Neural crest cell (in vitro differentiated cells): ENCODE results near the gene CLEC17A. TPM values are rescaled to one million over a fixed set of nuclear protein-coding genes. Genes with fewer than 3 reads are reported as not detected.
"Not testable (repeated sequence)": the region's sequence is repeated elsewhere in the genome, so short reads cannot be mapped to it uniquely, and the experiment has no call there.

Experiments used
- DNase-seq: peaks from one replicate; pipeline ENCODE4 v3.0.0; 2021; ENCODE audit warnings: low read depth, mixed read lengths, low spot score
- H3K27ac Mint-ChIP-seq: one replicate; pipeline ENCODE4 v1.8.0; 2021; ENCODE audit warnings: mild to moderate bottlenecking, mixed read lengths; ENCODE audit not compliant: unreplicated experiment
- H3K27me3 Mint-ChIP-seq: 2 replicates; pipeline ENCODE4 v1.8.0; 2021; ENCODE audit warnings: low read depth, mild to moderate bottlenecking, mixed read lengths
- H3K36me3 Mint-ChIP-seq: 2 replicates; pipeline ENCODE4 v1.8.0; 2021; ENCODE audit warnings: low read depth, mild to moderate bottlenecking, mixed read lengths
- H3K4me1 Mint-ChIP-seq: 2 replicates; pipeline ENCODE4 v1.8.0; 2021; ENCODE audit warnings: mixed read lengths
- H3K4me3 Mint-ChIP-seq: one replicate; pipeline ENCODE4 v1.8.0; 2021; ENCODE audit warnings: mild to moderate bottlenecking, mixed read lengths
- H3K9me3 Mint-ChIP-seq: 2 replicates; pipeline ENCODE4 v1.8.0; 2021; ENCODE audit warnings: mixed read lengths
- total RNA-seq: library from RNA; stranded (reverse); gene quantifications from 2 replicates; pipeline ENCODE4 v1.2.1, GENCODE V29; 2021
- TF ChIP-seq, protein P1 (sequence below): fragments of 200-600 bp; sonication (generic); conservative IDR thresholded peaks from 2 replicates; pipeline ENCODE4 v1.5.0; 2021; ENCODE audit warnings: antibody characterized with exemption, mild to moderate bottlenecking

The CLEC17A gene
- total RNA-seq, 1 donor from 2014 or later: not detected

DNA sequence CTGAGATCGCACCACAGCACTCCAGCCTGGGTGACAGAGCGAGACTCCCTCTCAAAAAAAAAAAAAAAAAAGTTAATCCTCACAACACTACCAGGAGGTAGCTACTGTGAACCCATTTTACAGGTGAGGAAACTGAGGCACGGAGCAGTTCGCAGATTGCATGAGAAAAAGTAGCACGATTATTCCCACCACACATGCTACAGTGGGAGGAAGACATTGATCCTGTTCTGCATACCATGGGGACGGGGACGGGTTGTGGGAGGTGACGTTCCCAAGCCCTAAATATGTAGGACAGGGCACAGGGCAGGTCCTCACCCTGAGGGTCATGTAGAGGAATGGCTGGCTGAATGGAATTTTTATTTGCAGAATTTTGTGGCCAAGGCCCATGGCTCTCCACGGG, 23.7 kb downstream of the CLEC17A start:
- Mint-ChIP-seq H3K27ac (no peak overlapping the region), H3K9me3 (peaks cover 3% of the 10 kb centered on the region), H3K27me3 (peaks cover 39% of the 10 kb centered on the region), H3K4me3 (no peak overlapping the region), H3K36me3 (no peaks in the 10 kb centered on the region), H3K4me1 (no peaks in the 10 kb centered on the region)
- DNase-seq: no peak
- TF ChIP-seq, protein P1, sequence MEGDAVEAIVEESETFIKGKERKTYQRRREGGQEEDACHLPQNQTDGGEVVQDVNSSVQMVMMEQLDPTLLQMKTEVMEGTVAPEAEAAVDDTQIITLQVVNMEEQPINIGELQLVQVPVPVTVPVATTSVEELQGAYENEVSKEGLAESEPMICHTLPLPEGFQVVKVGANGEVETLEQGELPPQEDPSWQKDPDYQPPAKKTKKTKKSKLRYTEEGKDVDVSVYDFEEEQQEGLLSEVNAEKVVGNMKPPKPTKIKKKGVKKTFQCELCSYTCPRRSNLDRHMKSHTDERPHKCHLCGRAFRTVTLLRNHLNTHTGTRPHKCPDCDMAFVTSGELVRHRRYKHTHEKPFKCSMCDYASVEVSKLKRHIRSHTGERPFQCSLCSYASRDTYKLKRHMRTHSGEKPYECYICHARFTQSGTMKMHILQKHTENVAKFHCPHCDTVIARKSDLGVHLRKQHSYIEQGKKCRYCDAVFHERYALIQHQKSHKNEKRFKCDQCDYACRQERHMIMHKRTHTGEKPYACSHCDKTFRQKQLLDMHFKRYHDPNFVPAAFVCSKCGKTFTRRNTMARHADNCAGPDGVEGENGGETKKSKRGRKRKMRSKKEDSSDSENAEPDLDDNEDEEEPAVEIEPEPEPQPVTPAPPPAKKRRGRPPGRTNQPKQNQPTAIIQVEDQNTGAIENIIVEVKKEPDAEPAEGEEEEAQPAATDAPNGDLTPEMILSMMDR: no peak

DNA sequence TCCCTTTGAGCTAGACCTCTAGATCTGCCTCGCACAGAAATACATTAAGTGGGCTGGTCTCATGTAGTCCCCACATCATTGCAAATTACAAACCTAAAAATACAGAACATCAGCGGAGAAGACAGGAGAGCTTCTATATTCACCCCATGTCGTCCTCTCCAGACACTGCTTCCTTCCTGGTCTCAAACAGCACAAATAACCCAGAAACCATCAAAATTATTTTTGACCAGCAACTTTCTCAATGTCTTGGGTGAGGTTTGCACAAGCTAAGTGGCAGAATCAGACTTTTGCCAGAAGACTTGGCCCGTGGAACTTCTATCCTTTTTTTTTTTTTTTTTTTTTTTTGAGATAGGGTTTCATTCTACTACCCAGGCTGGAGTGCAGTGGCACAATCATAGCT, 28.2 kb downstream of the CLEC17A start:
- TF ChIP-seq, protein P1: no peak
- Mint-ChIP-seq H3K27me3 (peaks cover 28% of the 10 kb centered on the region), H3K27ac (no peak overlapping the region), H3K4me3 (no peak overlapping the region), H3K36me3 (no peaks in the 10 kb centered on the region), H3K9me3 (peaks cover 3% of the 10 kb centered on the region), H3K4me1 (no peaks in the 10 kb centered on the region)
- DNase-seq: no peak

DNA sequence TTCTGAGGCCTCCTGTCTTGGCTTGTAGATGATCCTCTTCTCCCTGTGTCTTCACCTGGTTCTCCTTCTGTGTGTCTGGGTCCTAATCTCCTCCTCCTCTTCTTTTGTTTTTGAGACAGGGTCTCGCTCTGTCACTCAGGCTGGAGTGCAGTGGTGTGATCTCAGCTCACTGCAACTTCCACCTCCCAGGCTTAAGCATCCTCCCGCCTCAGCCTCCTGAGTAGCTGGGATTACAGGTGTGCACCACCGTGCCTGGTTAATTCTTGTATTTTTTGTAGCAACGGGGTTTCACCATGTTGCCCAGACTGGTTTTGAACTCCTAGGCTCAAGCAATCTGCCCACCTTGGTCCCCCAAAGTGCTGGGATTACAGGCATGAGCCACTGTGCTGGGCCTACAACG, 29.4 kb downstream of the CLEC17A start:
- H3K9me3 Mint-ChIP-seq: not testable (repeated sequence)

DNA sequence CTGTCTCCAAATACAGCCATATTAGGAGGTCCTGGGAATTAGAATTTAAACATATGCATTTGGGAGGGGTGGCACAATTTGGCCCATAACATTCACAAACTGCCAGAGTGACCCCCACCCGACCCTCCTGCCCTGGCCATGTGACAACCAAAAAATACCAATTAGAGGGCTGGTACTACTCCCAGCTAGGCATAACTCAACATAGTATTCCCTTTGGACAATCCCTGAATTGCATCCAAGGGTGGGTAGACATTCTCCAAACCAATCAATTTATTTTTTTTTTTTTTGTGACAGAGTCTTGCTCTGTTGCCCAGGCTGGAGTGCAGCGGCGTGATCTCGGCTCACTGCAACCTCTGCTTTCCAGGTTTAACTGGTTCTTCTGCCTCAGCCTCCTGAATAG, 29.8 kb downstream of the CLEC17A start:
- TF ChIP-seq, protein P1: no peak
- Mint-ChIP-seq H3K27me3 (peaks cover 31% of the 10 kb centered on the region), H3K4me1 (no peaks in the 10 kb centered on the region), H3K9me3 (peaks cover 8% of the 10 kb centered on the region), H3K4me3 (no peak overlapping the region), H3K36me3 (peaks cover 2% of the 10 kb centered on the region), H3K27ac (no peak overlapping the region)
- no peak for DNase-seq

More for the DNA sequence above, 29.4 kb downstream of the CLEC17A start:
- H3K4me1 Mint-ChIP-seq, H3K27ac Mint-ChIP-seq, DNase-seq, H3K36me3 Mint-ChIP-seq, H3K4me3 Mint-ChIP-seq: not testable (repeated sequence)
- peaks cover 31% of the 10 kb centered on the region for H3K27me3 Mint-ChIP-seq

DNA sequence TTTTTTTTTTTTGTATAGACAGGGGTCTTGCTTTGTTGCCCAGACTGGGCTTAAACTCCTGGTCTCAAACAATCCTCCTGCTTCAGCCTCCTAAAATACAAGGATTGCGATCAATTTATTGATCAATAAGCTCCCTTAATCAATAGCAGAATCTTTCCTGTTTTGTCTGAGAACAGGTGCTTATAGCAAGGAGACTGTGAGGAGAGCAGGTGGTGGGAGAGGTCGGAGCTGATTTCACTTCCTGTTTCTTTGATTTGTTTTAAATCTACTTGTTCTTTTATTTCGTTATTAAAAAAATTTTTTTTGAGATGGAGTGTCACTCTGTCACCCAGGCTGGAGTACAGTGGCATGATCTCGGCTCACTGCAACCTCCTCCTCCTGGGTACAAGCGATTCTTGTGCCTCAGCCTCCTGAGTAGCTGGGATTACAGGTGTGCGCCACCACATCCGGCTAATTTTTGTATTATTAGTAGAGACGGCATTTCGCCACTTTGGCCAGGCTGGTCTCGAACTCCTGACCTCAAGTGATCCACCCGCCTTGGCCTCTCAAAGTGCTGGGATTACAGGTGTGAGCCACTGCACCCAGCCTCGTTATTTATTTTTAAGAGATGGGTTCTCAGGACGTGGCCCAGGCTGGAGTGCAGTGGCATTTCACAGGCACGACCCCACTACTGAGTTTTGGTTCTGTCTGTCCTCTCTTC, 30.7 kb downstream of the CLEC17A start:
- not testable (repeated sequence) for H3K9me3 Mint-ChIP-seq, H3K4me1 Mint-ChIP-seq, H3K27ac Mint-ChIP-seq, H3K4me3 Mint-ChIP-seq, DNase-seq, H3K36me3 Mint-ChIP-seq
- peaks cover 26% of the 10 kb centered on the region for H3K27me3 Mint-ChIP-seq

DNA sequence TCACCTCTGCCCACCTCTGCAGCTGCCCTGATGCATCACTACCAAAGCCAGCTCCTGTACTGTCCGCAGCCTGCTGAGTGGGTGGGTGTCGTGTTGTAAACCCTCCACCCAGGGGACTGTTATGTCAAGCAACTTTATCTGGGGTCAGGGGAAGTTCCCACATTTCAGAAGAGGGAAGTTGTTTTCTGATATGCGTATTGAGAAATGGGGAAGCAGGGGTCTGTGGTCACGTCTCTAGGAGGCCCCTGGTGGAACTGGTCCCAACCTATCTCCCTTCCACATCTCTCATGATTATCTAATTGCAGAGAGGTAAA, 31.2 kb downstream of the CLEC17A start:
- Mint-ChIP-seq H3K27me3 (peaks cover 25% of the 10 kb centered on the region), H3K4me1 (no peaks in the 10 kb centered on the region), H3K9me3 (peaks cover 9% of the 10 kb centered on the region), H3K4me3 (no peak overlapping the region), H3K27ac (no peak overlapping the region), H3K36me3 (peaks cover 2% of the 10 kb centered on the region)
- DNase-seq: no peak
- TF ChIP-seq, protein P1: no peak
